ENCODE measurements around the gene SRP68. TPM values are rescaled to one million over a fixed set of nuclear protein-coding genes. Genes with fewer than 3 reads are reported as not detected.
"Not testable (repeated sequence)": the region's sequence is repeated elsewhere in the genome, so short reads cannot be mapped to it uniquely, and the experiment has no call there.

Gene SRP68
- total RNA-seq, 1 donor from 2014 or later: 17.0 TPM

DNA sequence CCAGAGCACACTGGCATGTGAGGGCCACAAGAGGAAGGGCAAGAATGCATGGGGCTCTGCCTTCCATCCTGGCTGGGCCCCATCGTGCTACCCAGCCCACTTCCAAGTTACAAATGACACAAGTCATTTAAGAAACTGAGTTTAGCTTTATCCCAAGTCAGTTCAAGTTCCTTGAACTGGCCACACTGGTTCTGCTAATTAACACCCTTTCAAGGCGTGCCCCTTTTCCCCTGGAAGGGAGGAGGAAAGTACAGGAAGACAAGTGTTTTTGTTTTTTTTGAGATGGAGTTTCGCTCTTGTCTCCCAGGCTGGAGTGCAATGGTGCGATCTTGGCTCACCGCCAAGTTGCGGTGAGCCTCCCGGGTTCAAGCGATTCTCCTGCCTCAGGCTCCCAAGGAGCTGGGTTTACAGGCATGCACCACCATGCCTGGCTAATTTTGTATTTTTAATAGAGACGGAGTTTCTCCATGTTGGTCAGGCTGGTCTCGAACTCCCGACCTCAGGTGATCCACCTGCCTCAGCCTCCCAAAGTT is 27.8 kb downstream of the SRP68 start:
- DNase-seq: not testable (repeated sequence)

DNA sequence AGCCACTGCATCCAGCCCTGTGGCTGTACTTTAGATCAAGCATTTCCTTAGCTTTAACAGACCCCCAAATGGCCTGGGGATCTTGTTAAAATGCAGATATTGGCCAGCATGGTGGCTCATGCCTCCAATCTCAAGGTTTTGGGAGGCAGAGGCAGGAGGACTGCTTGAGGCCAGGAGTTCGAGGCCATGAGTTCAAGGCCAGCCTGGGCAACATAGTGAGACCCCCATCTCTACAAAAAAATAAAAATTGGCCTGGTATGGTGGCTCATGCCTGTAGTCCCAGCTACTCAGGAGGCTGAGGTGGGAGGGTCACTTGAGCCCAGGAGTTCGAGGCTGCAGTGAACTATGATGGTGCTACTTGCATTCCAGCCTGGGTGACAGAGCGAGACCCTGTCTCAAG is 29.4 kb downstream of the SRP68 start:
- DNase-seq: not testable (repeated sequence)

DNA sequence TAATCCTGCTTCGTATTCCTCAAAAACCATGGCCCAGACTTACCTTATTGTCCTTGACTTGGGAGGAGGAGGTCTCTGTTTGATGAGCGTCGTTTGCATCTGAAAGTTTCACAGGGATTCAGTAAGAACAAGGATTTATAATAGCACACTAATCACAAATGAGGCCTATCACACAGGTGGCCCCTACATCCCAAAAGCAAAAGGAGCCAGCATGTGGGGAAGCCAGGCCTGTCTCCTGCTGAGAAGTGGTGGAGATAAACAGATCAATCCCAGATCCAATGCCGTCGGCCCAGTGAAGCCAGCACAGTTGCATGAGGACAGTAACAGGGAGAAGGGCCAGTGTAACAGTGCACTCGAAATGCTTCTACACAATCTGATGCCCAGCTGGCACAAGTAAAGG is 31.9 kb downstream of the SRP68 start:
- DNase-seq: no peak

DNA sequence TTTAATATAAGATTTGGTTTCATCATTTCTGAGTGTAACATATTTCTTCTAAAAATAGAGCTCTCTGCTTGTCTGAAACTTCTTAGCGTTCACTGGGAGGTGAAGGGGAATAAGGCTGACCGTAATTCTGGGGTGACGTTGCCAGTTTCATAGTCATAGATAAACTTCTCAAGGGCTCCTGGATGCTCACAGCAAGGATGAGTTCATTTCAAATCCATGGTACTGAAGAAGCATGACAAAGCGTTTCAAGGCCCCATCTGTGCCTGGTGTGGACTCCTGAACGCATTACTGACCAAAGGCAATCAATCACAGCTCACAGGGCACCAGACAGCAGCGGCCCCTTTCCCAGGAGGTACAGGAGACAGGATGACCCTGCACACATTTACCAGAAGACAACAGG is 33.2 kb downstream of the SRP68 start:
- DNase-seq: no peak

DNA sequence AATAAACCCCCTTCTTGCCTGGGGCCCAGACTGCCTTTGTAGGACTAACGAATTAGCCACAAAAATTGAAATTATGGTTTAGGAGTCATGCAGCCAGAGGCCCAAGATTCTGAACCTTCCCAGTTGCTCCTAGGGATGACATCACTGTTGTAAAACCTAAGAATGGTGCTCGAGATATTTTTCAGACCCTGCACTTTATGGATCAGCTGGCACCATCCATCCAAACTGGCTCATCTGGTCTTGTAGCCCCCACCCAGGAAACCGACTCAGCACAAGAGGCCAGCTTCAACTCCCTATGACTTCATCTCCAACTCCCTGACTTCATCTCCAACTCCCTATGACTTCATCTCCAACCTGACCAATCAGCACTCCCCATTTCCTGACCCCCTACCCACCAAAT is 34.3 kb downstream of the SRP68 start:
- no peak for DNase-seq

DNA sequence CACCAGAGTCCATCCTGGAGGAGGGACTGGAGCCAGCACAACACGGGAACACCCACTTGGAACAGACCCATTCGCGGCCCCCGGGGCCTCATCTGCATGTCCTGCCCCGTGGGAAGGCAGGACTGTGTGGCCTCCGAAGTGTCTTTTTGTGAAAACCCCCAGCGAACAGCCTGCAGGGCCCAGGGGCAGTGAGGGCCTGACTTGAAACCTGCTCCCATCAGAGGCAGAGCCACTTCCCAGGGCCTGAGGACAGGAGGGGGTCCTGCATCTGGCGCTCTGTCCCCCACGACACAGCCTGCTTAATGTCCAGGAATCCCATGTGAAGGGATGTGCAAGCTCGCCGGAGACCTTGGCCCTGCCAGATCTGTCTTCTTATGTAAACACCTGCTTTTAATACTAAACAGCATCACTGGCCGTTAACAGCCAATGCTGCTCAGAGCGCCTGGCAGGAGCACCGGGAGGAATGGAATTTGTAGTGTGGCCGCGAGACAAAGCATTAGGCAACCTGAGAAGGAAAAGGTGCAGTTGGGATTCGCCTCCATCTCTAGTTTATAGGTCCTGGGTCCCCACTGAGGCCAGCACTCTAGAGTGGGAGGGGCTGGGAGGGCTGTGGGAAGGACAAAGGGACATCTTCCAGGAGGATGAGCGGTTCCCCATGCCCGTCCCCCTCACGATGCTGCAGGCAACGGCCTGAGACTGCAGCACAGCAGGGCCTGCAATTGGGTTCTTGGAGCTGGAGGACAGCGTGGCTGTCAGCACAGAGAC is 35.6 kb downstream of the SRP68 start:
- no peak for DNase-seq

DNA sequence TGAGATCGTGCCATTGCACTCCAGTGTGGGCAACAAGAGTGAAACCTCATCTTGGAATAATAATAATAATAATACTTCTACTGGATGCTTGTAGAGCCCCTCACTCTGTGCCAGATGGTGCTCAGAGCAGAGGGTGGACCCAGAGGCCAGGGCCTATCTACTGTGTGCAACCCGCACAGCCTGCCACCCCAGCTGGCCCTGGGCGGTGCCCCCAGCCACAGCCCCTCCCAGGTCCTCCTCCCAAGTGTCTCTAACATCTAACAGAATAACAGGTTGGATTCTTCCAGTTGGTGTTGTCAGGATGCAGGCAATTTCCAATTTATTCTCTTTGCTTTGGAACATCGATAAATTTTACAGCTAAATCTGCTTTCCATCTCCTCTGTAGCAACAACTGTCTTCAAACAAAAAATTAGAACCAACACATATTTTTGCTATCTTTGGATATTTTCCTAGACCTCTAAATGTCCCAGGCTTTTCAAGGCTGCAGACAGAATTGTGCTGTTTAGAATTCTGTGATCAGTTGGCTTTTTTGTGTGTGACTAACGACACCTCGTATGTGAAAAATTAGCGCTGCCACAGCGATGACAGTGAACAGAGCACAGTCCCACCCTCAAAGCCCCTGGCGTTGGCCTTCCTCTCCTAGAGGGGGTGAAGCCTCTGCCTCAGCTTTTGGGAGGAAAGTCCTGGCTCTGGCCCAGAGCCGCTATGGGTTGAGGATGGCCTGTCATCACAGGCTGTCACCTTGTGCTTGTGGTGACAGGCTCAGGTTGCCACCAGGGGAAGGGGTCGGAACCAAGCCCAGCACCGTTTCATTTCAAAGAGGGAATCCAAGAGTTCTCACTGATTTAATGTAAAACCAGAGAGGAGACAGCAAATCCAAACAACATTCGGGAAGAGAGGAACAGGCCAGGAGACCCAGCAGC is 37.6 kb downstream of the SRP68 start:
- DNase-seq: no peak

DNA sequence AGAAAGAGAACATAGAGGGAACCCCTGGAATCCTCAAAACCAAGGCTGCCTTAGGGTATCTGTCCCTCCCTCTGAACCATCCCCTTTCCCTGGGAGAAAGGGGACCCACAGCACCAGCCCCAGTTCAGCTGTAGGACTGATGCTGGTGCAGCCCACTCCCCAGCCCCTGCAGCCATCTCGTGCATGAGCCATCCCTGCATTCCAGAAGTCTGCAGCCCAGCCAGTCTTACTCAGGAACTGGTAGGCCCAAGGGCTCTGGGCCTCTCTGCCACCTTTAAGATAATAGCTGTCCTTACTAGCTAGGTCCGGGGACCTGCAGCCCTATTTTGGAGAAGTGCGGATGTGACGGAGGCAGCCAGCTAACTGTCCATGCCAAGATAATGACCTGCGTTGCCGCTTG is 39.2 kb downstream of the SRP68 start:
- DNase-seq: no peak

DNA sequence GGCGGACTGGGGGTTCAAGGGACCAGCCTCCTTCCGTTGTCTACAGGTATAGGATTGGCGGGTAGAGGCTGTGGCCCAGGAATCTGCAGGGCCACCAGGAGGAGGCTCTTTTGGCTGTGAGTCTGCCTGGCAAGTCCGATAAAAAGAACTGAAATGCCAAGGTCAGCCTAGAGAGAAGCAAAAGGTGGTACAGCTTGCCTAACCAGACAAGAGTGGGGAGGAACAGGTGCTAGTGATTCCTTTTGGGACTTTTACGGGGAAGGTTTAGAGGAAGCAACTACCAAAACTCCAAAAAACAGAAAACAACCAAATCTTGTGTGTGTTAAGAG is 39.6 kb downstream of the SRP68 start:
- DNase-seq: no peak

DNA sequence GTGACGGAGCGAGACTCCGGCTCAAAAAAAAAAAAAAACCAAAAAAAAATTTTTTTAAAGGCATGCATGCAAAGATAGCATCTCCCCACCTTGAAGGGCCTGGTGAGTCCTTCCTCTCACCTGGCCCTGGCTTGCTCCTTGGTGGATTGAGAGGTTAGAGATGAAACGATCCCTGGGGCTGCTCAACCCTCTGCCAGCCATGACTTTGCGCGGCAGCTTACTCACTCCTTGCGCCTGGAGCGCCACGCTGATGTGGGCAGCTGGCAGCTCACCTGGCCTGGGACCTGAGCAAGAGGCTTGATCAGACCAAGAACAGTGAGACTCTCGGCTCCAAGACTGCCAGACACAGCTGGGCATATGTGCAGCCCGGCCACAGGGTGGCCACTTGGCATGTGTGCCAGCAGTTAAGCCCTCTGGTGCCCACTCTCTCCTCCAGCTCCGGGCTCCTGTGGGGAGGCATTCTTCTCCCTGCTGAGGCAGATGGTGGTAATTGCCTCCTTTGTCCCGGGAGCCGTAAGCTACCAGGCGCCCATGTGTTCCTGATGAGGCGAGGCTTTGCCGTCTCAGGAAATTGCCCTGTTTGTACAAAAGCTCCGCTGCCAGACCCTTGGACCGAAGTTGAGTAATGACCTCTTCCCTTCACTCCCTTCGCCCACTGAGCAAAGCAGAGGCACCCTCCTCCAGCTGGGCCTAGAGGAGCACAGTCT is 40.1 kb downstream of the SRP68 start:
- no peak for DNase-seq

DNA sequence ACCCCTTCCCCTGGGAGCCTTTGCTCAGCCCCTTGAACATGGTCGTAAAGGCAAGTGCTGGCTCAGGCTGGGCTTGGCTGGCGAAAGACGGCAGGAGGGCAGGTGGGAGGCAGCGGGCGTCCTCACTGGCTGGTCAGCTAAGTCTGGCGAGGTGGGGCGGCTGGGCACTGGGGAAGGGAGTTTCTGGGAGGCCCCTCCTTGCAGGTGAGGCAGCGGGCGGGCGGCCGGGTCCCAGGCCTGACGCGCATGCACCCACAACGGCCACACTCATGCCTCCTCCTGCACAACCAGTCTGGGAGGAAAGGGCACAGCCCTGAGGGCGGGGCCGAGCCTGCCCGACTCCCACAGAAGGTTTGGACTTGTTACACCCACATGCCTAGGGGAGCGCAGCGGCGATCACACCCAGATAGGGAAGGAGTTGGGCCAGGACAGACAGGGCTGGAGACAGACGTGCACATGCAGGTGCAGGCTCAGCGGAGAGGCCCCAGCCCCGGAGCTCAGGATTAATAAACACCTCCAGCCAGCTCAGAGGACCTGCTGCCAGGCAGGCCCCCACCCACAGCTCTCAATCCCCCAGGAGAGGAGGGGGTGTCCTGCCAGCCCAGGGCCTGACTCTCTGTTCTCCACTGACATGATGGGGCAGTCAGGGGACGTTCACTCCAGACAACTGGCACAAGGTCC is 45.0 kb downstream of the SRP68 start, which contains the start of gene EVPL:
EVPL (minus strand) TSS at position 148 of the 681 bp plus-strand sequence; CDS start at position 40, 108 bp downstream.
- DNase-seq: no peak

DNA sequence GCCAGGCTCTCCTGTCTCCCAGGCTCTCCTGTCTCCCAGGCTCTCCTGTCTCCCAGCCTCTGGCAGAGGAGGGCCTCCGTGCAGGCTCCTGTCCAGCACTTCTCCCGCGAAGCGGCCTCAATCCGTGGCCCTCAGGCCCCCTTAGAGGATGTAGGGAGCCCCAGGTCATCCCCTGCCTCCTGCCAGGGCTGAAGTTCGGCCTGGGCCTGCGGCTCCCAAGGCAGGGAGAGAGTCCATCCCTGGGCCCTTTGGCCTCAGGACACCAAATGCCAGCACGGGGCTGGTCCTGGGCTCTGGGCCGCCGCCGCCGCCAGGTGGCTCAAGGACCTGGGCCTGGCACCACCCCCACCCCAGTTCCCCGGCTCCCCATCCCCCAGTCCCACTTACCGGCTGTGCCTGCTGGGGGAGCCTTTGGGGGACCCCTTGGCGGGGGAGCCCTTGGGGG is 45.6 kb downstream of the SRP68 start:
- DNase-seq: no peak

DNA sequence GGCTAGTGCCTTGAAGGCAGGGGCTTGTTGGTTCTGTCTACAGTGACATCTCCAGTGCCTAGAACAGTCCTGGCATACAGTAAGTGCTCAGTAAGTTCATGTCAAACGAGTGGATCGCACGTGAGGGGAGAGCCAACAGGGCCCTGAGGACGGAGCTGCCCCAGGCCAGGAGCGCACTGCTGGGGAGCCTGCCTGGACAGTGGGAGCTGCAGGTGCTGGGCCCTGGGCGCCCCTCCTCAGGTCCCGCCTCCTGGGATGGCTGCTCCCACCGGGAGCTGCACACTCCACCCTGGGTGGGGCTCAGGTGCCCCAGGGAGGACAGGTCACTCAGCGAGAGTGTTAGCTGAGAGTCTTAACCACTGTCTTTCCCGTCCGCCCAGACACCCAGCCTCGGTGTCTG is 47.0 kb downstream of the SRP68 start:
- DNase-seq: no peak

DNA sequence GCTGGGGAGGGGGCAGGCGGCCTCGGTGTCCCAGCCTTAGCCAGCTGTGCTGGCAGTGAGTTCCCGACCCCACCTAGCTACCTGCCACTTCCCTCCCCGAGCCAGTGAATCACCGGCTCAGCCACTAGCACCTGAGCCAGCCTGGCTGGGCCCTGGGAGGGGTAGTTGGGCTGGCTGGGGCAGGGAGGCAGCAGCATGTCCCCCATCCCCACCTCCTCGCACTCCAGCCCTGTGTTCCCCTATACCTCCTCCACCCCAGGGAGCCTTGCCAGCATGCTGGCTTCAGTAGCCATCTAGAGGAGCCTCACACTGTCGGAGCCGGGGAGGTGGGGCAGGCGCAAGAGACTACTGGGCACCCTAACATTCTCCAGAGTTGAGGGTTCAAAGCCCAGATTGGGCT is 48.0 kb downstream of the SRP68 start:
- no peak for DNase-seq

DNA sequence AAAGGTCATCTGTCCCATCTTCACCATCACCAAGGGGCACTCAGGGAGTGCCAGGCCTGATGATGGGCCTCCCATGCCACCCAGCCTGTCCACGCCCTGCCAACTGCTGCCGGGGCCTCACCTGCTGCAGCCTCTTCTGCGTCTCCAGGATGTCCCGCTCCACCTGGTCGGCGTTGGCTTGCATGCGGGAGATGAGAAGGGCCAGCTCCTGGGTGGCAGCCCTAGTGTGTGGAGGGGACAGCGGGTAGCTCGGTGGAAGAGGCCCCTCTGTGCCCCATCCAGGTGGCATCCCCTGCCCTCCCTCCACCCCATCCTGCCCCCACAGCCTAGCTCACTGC is 48.4 kb downstream of the SRP68 start:
- DNase-seq: no peak

DNA sequence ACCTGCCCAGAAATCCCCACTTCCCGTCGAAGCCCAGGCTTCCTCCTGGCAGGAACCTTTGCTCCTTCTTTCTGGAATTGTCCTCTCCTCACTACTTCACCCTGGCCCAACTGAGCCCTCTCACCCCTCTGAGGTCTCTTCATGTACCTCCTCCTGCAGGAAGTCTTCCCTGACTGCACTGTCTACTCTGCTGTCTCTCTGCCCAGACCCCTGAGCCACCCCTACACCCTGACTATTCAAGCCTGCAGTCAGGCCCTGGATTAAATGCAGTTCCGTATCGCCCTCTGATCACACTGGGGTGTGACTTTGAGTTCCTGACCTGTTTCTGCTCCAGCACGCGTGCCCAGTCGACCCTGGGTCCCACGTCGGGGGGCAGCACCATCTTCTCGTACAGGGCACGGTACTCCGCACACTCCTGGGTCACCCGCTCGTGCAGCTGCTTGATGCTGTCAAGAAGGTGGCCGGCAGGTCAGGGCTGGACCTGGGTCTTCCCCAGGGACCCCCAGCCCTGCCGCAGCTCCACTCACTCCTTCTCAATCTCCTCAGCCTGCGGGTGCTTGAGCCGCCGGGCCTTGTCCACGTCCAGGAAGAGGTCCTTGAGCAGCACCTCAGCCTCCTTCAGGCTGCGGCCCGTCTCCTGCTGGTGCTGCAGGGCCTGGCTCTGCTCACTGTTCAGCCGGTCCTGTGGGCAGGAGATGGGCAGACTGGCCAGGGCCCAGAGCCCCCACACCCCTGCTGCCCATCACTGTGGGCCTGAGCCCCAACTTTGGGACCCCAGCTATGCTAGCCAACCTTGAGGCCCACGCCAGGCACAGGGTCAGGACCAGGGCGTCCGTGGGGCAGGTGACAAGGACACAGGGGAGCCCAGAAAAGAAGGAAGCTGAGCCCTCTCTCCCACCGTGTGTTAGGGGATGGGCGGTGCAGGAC is 49.1 kb downstream of the SRP68 start:
- DNase-seq: no peak

DNA sequence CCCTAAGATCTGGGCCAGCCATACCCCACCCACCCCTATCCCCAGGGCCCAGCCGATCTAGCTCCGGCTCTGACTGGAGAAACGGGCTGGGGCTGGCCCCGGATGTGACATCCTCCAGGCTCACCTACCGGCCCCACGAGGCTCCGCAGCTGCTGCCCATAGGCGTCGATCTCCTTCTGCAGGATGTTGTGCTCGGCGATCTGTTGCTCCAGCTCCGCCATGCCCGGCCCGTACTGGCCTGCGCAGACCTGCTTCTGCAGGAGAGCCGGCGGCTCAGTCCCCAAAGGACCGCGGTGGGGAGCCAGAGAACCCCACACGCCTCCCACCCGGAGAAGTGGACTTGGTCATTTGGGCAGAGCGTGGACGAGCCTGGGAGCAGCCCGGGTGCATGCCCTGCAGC is 50.0 kb downstream of the SRP68 start:
- no peak for DNase-seq

DNA sequence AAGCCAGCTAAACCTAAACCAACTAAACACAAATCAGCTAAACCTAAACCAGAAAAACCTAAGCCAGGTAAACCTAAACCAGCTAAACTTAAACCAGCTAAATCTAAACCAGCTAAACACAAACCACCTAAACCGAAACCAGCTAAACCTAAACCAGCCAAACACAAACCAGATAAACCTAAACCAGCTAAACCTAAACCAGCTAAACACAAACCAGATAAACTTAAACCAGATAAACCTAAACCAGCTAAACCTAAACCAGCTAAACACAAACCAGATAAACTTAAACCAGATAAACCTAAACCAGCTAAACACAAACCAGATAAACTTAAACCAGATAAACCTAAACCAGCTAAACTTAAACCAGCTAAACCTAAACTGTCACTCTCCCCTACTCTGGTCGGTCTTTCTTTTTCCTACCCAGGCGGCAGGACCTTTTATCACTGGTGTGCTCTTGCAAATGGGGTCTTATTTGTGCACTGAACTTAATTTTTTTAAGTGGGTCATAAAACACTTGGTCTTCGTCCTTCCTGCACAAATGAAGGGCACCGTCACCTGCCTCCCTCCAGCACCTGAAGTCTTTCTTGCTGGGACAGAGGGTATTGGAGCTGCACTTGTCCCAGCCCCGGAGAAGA is 52.4 kb downstream of the SRP68 start:
- no peak for DNase-seq

DNA sequence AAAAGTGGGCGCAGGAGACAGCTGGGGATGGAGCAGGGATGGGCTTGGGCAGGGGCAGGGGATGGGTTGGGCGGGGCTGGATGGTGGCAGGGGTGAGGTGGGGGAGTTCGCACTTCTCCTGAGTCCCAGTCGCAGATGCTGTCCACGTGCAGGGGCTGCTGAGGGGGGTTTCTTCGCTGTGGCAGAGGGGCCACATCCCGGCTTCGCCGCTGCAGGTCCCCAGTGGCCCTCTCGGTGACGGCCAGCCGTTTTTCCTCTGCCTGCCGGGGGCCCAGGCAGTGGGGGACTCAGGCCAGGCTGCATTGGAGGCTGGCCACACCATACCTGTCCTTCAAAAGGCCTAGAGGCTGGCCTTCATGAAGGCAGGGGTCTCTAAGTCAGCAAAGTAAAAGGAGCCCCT is 53.5 kb downstream of the SRP68 start:
- no peak for DNase-seq

DNA sequence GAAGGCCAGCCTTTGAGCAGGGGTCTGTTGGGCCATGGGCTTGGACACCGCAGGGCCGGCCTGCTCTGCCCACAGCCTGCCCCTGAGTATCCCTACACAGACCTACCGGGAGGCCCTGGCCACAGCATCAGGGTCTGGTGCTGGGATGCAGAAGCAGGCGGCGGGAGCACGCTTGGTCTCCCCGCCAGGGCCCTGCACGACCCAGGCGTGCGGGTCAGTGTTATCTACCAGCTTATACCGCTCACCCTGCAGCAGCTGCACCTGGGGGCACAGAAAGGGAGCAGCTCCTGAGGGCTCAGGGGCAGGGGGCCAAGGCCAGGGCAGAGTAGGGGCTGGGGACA is 54.0 kb downstream of the SRP68 start:
- DNase-seq: no peak
